ENCODE results near the gene ATP10A.

- TF ChIP-seq CTCF (optimal IDR thresholded peaks at IDR 0.05 in 1 of 3, IDR thresholded peaks at IDR 0.05 in 1 of 3, conservative IDR thresholded peaks at IDR 0.05 in 1 of 3; ENCODE audit: extremely low read depth in 1 of 3, insufficient read depth in 2 of 3, low read length in 3 of 3) (no peak), EZH2 (IDR thresholded peaks at IDR 0.05; ENCODE audit: low read length) (no peak)
Observed at GRCh38 chr15:25736461-25736860, 126.7 kb downstream of the ATP10A start.
